Right lobe of liver (tissue), 4 donors: ENCODE measurements around the gene CEP135.

ENCODE experiments used
- POLR2A ChIP-seq: fragments of 450-650 bp; IDR thresholded peaks from one replicate; pipeline ENCODE4 v1.6.1; 2017; ENCODE audit warnings: antibody characterized with exemption, mild to moderate bottlenecking
- TF ChIP-seq, protein P1 (sequence below), 4 donors: fragments of 200-600 bp in 3 of 4; fragments of 450-650 bp in 1 of 4; IDR thresholded peaks; one replicate each; pipeline versions ENCODE4 v1.5.1 to v1.8.0; 2016 to 2022; ENCODE audit warnings: antibody characterized with exemption in 4 of 4, mild to moderate bottlenecking in 2 of 4
- donor health status: DM: no; HTN: no; CAD: no.
- donor health status: DM: no; HTN: no; CAD: no.
- donor health status: DM: no; HTN: yes; CAD: no.

DNA sequence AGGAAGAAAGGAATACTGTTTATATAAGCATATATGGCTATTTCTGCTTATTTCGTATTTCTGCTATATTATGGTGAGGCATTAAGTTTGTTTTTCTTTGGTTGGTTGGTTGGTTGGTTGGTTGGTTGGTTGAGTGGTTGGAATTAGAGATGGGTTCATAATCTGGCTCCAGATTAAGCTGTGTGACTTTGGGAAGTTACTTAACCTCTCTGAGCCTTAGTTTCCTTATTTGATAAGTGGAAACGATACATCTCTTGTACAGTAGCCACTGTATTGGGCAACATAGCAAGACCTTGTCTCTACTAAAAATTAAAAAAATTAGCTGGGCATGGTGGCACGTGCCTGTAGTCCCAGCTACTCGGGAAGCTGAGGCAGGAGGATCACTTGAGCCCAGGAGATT lies 46.1 kb upstream of the CEP135 start:
- TF ChIP-seq, protein P1, sequence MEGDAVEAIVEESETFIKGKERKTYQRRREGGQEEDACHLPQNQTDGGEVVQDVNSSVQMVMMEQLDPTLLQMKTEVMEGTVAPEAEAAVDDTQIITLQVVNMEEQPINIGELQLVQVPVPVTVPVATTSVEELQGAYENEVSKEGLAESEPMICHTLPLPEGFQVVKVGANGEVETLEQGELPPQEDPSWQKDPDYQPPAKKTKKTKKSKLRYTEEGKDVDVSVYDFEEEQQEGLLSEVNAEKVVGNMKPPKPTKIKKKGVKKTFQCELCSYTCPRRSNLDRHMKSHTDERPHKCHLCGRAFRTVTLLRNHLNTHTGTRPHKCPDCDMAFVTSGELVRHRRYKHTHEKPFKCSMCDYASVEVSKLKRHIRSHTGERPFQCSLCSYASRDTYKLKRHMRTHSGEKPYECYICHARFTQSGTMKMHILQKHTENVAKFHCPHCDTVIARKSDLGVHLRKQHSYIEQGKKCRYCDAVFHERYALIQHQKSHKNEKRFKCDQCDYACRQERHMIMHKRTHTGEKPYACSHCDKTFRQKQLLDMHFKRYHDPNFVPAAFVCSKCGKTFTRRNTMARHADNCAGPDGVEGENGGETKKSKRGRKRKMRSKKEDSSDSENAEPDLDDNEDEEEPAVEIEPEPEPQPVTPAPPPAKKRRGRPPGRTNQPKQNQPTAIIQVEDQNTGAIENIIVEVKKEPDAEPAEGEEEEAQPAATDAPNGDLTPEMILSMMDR (IDR thresholded peaks at IDR 0.05), result no peak
- TF ChIP-seq POLR2A, result no peak
